Mesenteric fat pad (tissue), 1 donor: Measurements from ENCODE around the gene WDR90. TPM values are rescaled to one million over a fixed set of nuclear protein-coding genes. Genes with fewer than 3 reads are reported as not detected.

Experiments
- DNase-seq: peaks from one replicate; pipeline ENCODE4 v3.0.0-alpha.2; 2020; ENCODE audit warnings: low spot score
- total RNA-seq: library from RNA; stranded (reverse); fragmentation: NEBNext Ultra II Directional; extraction: Animal tissue kit (Norgen Biotek cat#: 25700); gene quantifications from one replicate; pipeline ENCODE4 v1.2.1, GENCODE V29; 2021
- donor health status: DM: yes; HTN: yes; CAD: no.

WDR90 gene
- total RNA-seq, 1 donor from 2014 or later = 21.1 TPM

GRCh38 chr16:658679-659571, 9.8 kb downstream of the WDR90 start:
- no peak for DNase-seq

GRCh38 chr16:659618-660017, 10.5 kb downstream of the WDR90 start:
- DNase-seq = no peak

GRCh38 chr16:660132-660458, 10.9 kb downstream of the WDR90 start:
- no peak for DNase-seq

GRCh38 chr16:660459-661183, 11.5 kb downstream of the WDR90 start:
- DNase-seq = peak; percentile 95

GRCh38 chr16:661184-661821, 12.1 kb downstream of the WDR90 start:
- DNase-seq = no peak

GRCh38 chr16:662095-662494, 12.9 kb downstream of the WDR90 start:
- DNase-seq = no peak

GRCh38 chr16:662597-662996, 13.4 kb downstream of the WDR90 start:
- no peak for DNase-seq

GRCh38 chr16:666572-666971, 17.4 kb downstream of the WDR90 start:
- no peak for DNase-seq

- no peak for DNase-seq
These were observed 18.1 kb downstream of the WDR90 start for GRCh38 chr16:667113-667779.

- DNase-seq = peak; percentile 98
These were observed 18.8 kb downstream of the WDR90 start, which contains the start of gene RHOT2 for GRCh38 chr16:667780-668518. Gene RHOT2, plus strand, starts transcription at chr16:668132. Its CDS starts 68 bp downstream, at chr16:668200.

- no peak for DNase-seq
These were observed 19.5 kb downstream of the WDR90 start for GRCh38 chr16:668519-669171.

GRCh38 chr16:669666-670065, 20.5 kb downstream of the WDR90 start:
- DNase-seq = no peak

GRCh38 chr16:670485-671352, 21.6 kb downstream of the WDR90 start:
- DNase-seq = no peak

- no peak for DNase-seq
These were observed 22.4 kb downstream of the WDR90 start for GRCh38 chr16:671353-672131.

GRCh38 chr16:672371-672770, 23.2 kb downstream of the WDR90 start:
- DNase-seq = no peak

- DNase-seq = no peak
These were observed 23.7 kb downstream of the WDR90 start for GRCh38 chr16:672851-673250.

- DNase-seq = no peak
These were observed 24.3 kb downstream of the WDR90 start for GRCh38 chr16:673399-673991.
